Prostate gland (tissue), 2 donors: Measurements from ENCODE around the gene HSPA9. TPM values are rescaled to one million over a fixed set of nuclear protein-coding genes. Genes with fewer than 3 reads are reported as not detected.

Experiments
- DNase-seq: peaks from one replicate; pipeline ENCODE4 v3.0.0-alpha.2; 2019; ENCODE audit warnings: low spot score
- H3K27ac ChIP-seq, 2 donors: fragments of 200-600 bp; sonication (generic); 2 replicates each; pipeline ENCODE4 v1.5.1; 2017 to 2019
- H3K27me3 ChIP-seq: fragments of 200-600 bp; sonication (generic); replicated peaks from 2 replicates; pipeline ENCODE4 v1.5.1; 2019; ENCODE audit not compliant: insufficient read depth
- H3K36me3 ChIP-seq, 2 donors: fragments of 200-600 bp; sonication (generic); 1 replicate in 1 of 2; 2 replicates in 1 of 2; pipeline versions ENCODE4 v1.5.1 to v1.8.1; 2017 to 2019
- H3K4me1 ChIP-seq: fragments of 200-600 bp; sonication (generic); replicated peaks from 2 replicates; pipeline ENCODE4 v1.5.1; 2019
- H3K4me3 ChIP-seq, 2 donors: fragments of 200-600 bp; sonication (generic); 2 replicates each; pipeline ENCODE4 v1.5.1; 2017 to 2019
- H3K9me3 ChIP-seq: fragments of 200-600 bp; sonication (generic); 2 replicates; pipeline ENCODE4 v1.5.1; 2017
- CTCF ChIP-seq, 4 experiments: fragments of 200-600 bp in 2 of 4; fragments of 450-650 bp in 2 of 4; sonication (generic) in 2 of 4; IDR thresholded peaks; 1 replicate in 3 of 4; 2 replicates in 1 of 4; pipeline ENCODE4 v1.5.1; 2016 to 2019; ENCODE audit warnings: antibody characterized with exemption in 4 of 4, mild to moderate bottlenecking in 2 of 4, moderate library complexity in 2 of 4
- POLR2A ChIP-seq: fragments of 450-650 bp; IDR thresholded peaks from one replicate; pipeline ENCODE4 v1.6.1; 2016; ENCODE audit warnings: antibody characterized with exemption, mild to moderate bottlenecking
- POLR2AphosphoS5 ChIP-seq: sonication (generic); formaldehyde crosslinking; IDR thresholded peaks from one replicate; pipeline ENCODE4 v1.6.1; 2017; ENCODE audit warnings: antibody characterized with exemption
- WGBS: methylation state at CpG from one replicate; pipeline ENCODE4 v1.1.5; 2018; 5-methylcytosine and 5-hydroxymethylcytosine counted together
- intact Hi-C: fragments of 100-400 bp; cut with DNase I; formaldehyde crosslinking; loops from one replicate; pipeline ENCODE4 v1.14.2; 2022
- small RNA-seq, 2 donors: library from RNA; depleted of rRNA; stranded (forward); fragments of <200 nt; gene quantifications; one replicate each; pipeline ENCODE3, GENCODE V24; 2016
- total RNA-seq, 2 donors: library from RNA; depleted of rRNA; stranded (reverse); fragments of >200 nt; gene quantifications; one replicate each; pipeline ENCODE4 v1.1.0, GENCODE V29; 2016

The HSPA9 gene
- total RNA-seq, 2 donors from 2014 or later: 273 to 331 TPM

GRCh38 chr5:138506370-138507306 is 68.6 kb downstream of the HSPA9 start:
- no peak overlapping the region for H3K4me3 ChIP-seq
- DNase-seq: no peak
- H3K27ac ChIP-seq: no peak overlapping the region
- no peaks in the 10 kb centered on the region for H3K27me3 ChIP-seq
- H3K36me3 ChIP-seq: no peaks in the 10 kb centered on the region
- 70% methylated on average over 10 of the region's 10 CpGs for WGBS
- peaks cover 14% of the 10 kb centered on the region for H3K4me1 ChIP-seq
- H3K9me3 ChIP-seq: no peaks in the 10 kb centered on the region
- intact Hi-C loops: loop anchor here (10.0 kb wide), 1 partner anchor 282 kb away; no protein-coding TSS in a partner anchor
- TF ChIP-seq POLR2AphosphoS5 (no peak), CTCF (IDR thresholded peaks at IDR 0.05) (no peak), POLR2A (no peak)

- peak; percentile 90 for TF ChIP-seq POLR2AphosphoS5
- TF ChIP-seq POLR2A: peak; percentile 9
- TF ChIP-seq CTCF (IDR thresholded peaks at IDR 0.05): no peak
- H3K27ac ChIP-seq: peak overlapping the region; percentile 67 to 70
- H3K4me1 ChIP-seq: peaks cover 14% of the 10 kb centered on the region
- DNase-seq: peak; percentile 87
- no peak overlapping the region for H3K4me3 ChIP-seq
- 14% methylated on average over 4 of the region's 4 CpGs for WGBS
- intact Hi-C loops: loop anchor here (10.0 kb wide), 1 partner anchor 280 kb away; no protein-coding TSS in a partner anchor
- no peaks in the 10 kb centered on the region for H3K27me3 ChIP-seq
- no peaks in the 10 kb centered on the region for H3K36me3 ChIP-seq
- no peaks in the 10 kb centered on the region for H3K9me3 ChIP-seq
Measured at GRCh38 chr5:138504799-138505198, 70.4 kb downstream of the HSPA9 start.

Small RNA genes lying within 50 kb of the gene (small RNA-seq; reads per million reads assigned to genes)
- gene RF00154: 17.6 to 34.6 reads per million in 2 donors
- gene RF01210: 0 reads per million in 2 donors
- 362 to 521 reads per million in 2 donors for gene SNORD63

Other genes with a start within 250 kb of the HSPA9 start
- 1 to 10 TPM in 1 of 2 donors, under 1 TPM in 1; 0.14 to 3.2 TPM for gene CDC25C, start 243.6 kb downstream of the HSPA9 start, total RNA-seq
- 10 to 100 TPM; 32.9 to 81.0 TPM for gene FAM53C, start 237.1 kb downstream of the HSPA9 start, total RNA-seq
- 10 to 100 TPM; 61.2 to 85.1 TPM for gene KDM3B, start 222.7 kb downstream of the HSPA9 start, total RNA-seq
- gene REEP2, start 136.3 kb downstream of the HSPA9 start, total RNA-seq: 10 to 100 TPM in 1 of 2 donors, 1 to 10 TPM in 1; 4.1 to 21.2 TPM
- 10 to 100 TPM; 12.2 to 19.5 TPM for gene EGR1, start 109.9 kb downstream of the HSPA9 start, total RNA-seq
- 10 to 100 TPM; 58.0 to 64.1 TPM for gene ETF1, start 32.2 kb downstream of the HSPA9 start, total RNA-seq
- 100 to 1,000 TPM; 210 to 212 TPM for gene CTNNA1, start 178.0 kb upstream of the HSPA9 start, total RNA-seq